SK-N-MC (cell line): ENCODE results near the gene FAM110D.

Source experiments
- EZH2 ChIP-seq: fragments of 200-600 bp; sonication (generic); IDR thresholded peaks from one replicate; pipeline ENCODE4 v1.6.1; 2017; ENCODE audit warnings: antibody characterized with exemption
- POLR2AphosphoS5 ChIP-seq: IDR thresholded peaks from 2 replicates; pipeline ENCODE4 v1.6.1; 2012; ENCODE audit warnings: mild to moderate bottlenecking, low read depth, low read length, borderline replicate concordance

GRCh38 chr1:26130695-26131094 is 28.2 kb upstream of the FAM110D start:
- TF ChIP-seq POLR2AphosphoS5: no peak
- TF ChIP-seq EZH2: no peak
